GM19324 (cell line): ENCODE results near the gene MRM3.
"Not testable (repeated sequence)": the region's sequence is repeated elsewhere in the genome, so short reads cannot be mapped to it uniquely, and the experiment has no call there.

ENCODE experiments used
- ATAC-seq: cut with Tn5 transposase; IDR thresholded peaks from one replicate; pipeline ENCODE4 v1.9.1; 2021; ENCODE audit warnings: mild to moderate bottlenecking, moderate library complexity; ENCODE audit not compliant: unreplicated experiment, low FRiP score

The MRM3 gene

DNA sequence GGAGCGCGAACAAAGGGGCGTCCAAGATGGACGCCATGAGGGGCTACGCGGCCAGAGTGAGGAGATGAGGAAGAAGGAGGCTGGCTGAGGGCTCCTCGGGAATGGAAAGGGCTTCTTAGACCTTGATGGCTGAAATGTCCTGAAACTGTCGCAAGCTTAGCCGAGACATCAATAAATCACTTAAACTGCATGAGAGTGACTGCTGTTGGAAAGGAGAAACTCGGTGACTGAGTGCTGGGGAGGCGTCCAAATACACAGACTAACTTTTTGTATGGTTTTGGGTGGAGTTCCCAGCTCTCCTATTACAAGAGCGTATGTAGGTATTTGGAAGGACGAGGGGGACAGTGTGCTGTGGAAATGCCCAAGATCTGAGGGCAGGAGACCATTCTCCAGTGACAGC lies 28.7 kb upstream of the MRM3 start:
- no peak for ATAC-seq

GRCh38 chr17:755319-755961 lies 26.7 kb upstream of the MRM3 start:
- ATAC-seq, result not testable (repeated sequence)

DNA sequence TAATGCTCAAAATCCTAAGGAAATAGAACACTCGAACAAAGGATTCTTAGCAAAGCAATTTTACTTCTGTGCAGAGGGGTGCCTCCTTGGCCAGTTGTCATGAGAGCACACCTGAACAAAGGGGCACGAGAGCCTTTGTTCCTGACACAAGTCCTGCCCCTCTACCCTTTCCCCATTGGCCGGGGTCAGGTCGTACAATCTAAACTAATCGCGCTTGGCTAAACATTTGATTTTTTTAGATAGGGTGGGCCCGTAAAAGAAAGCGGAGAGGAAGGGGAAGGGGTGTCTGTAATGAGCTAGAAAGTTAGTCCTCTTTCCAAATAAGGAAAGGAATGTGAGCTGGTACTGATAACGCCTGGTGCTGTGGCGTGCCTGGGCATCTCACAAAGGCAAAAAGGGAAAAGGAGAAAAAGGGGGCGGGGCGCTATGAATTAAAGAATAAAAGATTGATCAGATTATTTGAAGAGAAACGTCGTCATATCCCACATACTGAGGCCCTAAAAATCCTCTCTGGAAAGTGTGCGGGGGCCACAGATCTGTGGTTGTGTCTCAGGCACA lies 26.1 kb upstream of the MRM3 start:
- not testable (repeated sequence) for ATAC-seq

DNA sequence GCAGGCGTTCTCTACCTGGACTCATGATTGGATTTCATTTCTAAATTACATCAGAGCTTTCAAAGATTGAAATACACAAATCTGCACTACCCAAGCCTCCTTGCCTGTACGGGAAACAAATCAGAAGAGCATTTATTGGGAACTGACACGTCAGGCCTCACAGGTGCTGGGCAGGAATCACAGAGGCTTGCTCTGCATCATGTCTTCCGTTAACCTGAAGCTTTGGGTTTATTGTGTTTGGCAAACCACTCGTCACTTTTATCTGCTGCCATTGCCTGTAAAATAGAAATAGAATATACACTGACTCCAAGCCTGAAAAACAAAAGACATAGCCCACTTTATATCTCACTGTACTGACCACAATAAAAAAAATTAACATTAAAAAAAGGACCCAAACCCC lies 22.2 kb upstream of the MRM3 start:
- ATAC-seq, result no peak

- no peak for ATAC-seq
These were observed 21.8 kb upstream of the MRM3 start for GRCh38 chr17:760371-760770.

DNA sequence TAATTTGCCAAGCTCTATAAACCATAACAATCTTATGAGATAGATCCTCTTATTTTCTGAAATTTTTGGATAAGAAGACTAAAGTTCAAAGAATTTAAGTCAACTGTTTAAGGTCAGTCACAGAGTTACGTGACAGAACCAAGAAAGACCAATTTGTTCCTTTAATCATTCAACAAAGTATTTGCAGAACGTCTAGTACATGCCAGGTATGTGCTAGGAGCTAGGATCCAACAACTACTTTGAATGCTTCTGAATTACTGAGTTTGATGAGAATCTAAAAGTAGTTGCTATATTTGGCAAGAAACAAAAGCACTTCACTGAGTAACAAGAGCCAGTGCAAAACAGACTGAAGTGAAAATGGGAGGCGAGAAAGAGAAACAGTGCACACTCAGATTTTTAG lies 15.1 kb upstream of the MRM3 start:
- ATAC-seq, result no peak

- no peak for ATAC-seq
These were observed 9.1 kb upstream of the MRM3 start for GRCh38 chr17:773016-773415.

DNA sequence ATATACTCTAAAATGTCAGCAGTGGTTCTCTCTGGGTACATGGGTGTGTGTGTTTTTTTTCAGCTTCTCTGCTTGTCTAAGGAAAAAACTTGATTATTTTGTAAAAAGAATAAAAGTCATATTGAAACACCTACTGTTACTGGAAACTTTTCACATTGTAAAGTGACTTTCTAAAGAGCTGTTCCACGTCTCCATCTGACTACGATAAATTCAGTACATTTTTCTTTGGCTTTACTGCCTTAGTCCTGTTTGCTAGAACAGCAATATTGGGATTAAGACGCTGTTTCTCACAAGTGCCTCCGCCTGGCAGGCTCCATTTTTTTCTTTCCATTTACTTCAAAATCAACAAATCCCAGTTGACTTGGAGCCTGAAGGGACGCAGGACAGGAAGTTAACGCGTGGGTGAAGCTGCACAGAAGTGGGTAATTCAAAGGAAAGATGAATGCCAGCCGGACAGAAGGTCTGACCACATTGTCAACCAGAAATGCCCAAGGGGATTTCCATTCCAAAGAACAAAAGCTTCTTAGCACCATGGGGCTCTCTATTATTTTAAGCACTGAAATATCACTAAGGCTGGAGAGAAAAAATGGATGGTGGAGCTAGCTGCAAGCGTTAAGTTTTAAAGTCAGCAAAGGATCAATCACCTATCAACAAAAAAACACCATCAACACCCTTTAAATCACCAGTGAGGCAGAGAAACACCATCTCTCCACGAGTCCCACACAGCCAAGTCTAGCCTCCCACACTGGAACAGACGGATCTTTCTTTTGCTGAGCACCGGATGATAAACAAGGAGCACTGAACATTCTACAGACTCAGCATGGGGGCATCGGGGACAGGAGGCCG lies 8.5 kb upstream of the MRM3 start:
- ATAC-seq, result no peak

DNA sequence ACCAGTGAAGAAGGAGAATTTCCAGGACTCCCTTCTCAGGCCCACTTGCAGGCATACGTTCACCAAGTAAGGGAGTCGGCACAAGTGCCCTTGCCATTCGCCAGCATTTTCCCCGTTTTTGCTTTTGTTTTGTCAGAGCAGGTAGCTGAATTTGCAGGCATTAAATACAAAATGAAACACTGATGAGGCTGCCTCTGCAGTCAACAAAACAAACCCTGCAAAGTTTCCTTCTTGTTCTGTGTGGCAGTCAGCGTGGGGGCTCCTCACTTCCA lies 7.9 kb upstream of the MRM3 start:
- ATAC-seq, result no peak

GRCh38 chr17:778096-778495 lies 4.1 kb upstream of the MRM3 start:
- ATAC-seq, result no peak

- ATAC-seq, result no peak
These were observed 2.0 kb downstream of the MRM3 start for GRCh38 chr17:784143-784542.

DNA sequence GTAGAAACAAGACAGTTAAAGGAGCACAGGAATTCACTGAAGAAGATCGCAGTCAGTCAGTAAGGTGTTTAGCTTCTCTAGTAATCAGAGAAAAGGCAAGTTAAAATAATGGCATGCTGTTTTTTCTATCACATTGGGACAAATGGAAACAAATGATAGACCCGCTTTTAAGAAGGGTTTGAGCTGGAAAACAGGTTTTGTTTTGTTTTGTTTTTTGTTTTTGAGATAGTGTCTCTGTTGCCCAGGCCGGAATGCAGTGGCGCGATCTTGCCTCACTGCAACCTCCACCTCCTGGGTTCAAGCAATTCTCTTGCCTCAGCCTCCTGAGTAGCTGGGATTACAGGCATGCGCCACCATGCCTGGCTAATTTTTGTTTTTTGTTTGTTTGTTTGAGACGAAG lies 3.7 kb downstream of the MRM3 start:
- ATAC-seq, result not testable (repeated sequence)

- ATAC-seq, result no peak
These were observed 5.6 kb downstream of the MRM3 start for GRCh38 chr17:787641-788221.

DNA sequence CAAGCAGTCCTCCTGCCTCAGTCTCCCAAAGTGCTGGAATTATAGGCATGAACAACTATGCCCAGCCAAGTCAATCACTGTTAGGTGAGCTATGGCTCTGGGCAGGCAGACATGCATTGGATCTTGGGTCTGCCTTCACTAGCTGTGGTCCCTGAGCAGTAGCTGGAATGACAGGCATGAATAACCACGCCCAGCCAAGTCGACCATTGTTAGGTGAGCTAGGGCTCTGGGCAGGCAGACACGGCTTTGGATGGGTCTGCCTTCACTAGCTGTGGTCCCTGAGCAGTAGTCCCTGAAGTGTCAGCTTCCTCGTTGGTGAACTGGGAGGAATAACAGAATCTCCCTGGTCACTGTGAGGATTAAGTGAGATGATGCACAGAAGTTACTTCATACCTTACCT lies 6.4 kb downstream of the MRM3 start:
- no peak for ATAC-seq

GRCh38 chr17:789160-789840 lies 7.1 kb downstream of the MRM3 start:
- ATAC-seq, result no peak

DNA sequence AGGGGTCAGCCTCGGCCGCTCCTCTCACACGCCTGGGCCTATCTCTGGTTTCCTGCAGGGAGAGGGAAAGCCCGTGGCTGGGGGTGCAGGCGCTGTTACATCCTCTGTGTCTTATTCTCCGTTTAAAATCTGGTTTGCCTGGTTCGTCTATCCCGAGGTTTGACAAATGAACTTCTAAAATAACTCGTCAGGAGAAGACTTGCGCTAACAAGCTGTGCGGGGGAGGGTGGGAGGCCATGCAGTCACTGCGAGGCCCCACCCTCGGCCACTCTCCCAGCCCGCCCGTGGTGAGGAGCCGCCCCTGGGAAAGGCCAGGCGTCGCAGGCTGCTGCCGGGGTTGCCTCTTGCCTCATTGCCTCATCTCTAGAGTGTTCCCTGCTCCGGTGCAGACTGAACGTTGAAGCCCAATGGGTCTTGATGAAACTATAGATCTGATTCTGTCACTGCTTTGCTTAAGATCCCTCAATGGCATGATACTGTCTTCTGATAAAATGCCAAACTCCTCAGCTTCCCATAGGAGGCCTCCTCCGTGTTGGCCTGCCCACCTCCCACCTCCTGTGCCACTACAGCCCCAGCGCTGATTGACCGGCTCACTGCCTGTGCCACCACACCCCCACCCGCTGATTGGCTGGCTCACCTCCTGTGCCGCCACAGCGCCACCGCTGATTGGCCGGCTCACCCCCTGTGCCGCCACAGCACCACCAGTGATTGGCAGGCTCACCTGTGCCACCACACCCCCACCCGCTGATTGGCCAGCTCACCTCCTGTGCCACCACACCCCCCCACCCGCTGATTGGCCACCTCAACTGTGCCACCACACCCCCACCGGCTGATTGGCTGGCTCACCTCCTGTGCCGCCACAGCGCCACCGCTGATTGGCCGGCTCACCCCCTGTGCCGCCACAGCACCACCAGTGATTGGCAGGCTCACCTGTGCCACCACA lies 8.0 kb downstream of the MRM3 start:
- not testable (repeated sequence) for ATAC-seq

DNA sequence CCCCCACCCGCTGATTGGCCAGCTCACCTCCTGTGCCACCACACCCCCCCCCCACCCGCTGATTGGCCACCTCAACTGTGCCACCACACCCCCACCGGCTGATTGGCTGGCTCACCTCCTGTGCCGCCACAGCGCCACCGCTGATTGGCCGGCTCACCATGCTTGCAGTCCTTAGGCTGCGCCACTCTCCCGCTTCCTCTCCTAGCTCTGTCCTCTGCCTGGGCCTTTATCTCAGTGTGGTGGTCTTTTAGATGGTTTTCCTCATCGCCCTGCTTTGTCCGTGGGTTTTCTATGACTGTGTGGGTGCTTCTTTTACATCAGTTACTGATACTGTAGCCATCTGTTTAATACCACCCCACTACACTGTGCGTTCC lies 8.7 kb downstream of the MRM3 start:
- ATAC-seq, result not testable (repeated sequence)

GRCh38 chr17:791829-792228 lies 9.7 kb downstream of the MRM3 start:
- ATAC-seq, result no peak

GRCh38 chr17:792277-792676 lies 10.1 kb downstream of the MRM3 start:
- no peak for ATAC-seq

DNA sequence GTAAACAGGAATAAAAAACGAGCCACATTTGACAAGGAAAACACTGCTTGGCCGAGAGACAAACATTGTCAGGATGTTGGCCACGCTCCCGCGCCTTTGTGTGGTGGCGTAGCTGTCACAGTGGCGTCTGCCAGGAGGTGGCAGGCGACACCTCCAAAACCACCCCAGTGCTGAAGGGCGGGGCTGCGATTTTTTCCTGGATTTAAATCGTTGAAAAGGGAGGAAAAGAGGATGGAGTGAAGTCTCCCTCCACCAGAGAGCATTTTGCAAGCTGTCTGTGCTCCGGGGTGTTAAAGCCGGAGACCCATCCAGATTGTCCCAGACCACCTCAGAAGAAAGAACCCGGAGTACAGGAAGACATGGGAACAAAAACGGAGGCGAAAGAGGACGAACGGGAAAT lies 12.7 kb downstream of the MRM3 start:
- no peak for ATAC-seq
